Fibroblast of the aortic adventitia (primary cell): ENCODE measurements around the gene ZNF697. TPM values are rescaled to one million over a fixed set of nuclear protein-coding genes. Genes with fewer than 3 reads are reported as not detected.

ENCODE experiments used
- DNase-seq: peaks from one replicate; pipeline ENCODE4 v3.0.0-alpha.2; 2010; ENCODE audit warnings: low read depth
- H3K4me3 ChIP-seq: 2 replicates; pipeline ENCODE4 v1.5.1; 2011; ENCODE audit warnings: low read depth, mild to moderate bottlenecking, control low read depth, low read length, moderate library complexity
- total RNA-seq: library from RNA; depleted of rRNA; stranded (reverse); fragments of >200 nt; gene quantifications from 2 replicates; pipeline ENCODE4 v1.2.3, GENCODE V29; 2012; ENCODE audit warnings: low replicate concordance
- TF ChIP-seq, protein P1 (sequence below): IDR thresholded peaks from 2 replicates; pipeline ENCODE4 v1.5.1; 2011; ENCODE audit warnings: mild to moderate bottlenecking, low read length, control low read depth, inconsistent platforms; ENCODE audit not compliant: insufficient read depth

Gene ZNF697
- total RNA-seq, 1 donor = 4.4 TPM

DNA sequence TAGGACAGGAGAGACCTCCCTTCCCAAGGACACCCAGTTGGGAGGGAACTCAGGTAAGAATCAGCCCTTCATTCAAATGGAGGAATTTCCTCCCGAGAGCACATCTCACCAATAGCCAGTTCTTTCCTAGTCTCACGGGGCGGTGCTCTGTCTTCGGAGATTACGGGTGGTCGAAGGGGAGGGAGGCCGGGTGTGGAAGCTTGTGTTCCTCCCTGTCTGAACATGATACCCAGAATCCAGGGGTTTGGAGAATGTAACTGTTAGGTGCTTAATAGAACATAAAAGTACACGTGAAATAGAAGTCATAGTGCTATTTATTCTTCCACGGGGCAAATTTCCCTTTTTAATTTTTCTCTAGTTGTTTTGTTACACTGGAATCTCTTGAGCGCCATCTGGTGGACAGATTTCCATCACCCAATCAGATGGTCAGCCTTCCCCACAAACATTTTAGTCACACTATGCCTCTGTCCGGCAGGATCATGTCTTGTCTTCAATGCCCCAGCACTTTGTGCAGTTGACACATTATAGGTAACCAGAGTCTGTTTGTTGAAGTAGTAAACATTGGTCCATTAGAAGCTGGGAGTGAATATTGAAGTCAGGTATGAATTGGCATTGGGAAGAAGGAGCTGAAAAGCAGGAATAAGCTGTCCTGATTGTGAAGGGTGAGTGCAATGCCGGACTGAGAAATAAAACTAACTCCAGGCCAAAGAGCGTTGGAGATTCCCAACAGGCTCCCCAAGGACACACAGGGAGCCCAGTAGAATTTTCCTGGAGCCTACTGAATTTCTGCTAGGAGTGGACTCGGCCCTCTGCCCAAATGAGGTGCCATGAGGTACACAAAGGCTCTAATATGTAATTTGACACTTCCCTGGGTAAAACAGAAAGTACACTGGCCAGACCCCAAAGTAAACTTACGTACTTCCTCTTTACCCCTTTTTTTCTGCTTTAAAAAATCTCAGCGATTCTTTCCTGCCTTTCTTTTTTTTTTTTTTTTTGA is 27.6 kb upstream of the ZNF697 start:
- TF ChIP-seq, protein P1, sequence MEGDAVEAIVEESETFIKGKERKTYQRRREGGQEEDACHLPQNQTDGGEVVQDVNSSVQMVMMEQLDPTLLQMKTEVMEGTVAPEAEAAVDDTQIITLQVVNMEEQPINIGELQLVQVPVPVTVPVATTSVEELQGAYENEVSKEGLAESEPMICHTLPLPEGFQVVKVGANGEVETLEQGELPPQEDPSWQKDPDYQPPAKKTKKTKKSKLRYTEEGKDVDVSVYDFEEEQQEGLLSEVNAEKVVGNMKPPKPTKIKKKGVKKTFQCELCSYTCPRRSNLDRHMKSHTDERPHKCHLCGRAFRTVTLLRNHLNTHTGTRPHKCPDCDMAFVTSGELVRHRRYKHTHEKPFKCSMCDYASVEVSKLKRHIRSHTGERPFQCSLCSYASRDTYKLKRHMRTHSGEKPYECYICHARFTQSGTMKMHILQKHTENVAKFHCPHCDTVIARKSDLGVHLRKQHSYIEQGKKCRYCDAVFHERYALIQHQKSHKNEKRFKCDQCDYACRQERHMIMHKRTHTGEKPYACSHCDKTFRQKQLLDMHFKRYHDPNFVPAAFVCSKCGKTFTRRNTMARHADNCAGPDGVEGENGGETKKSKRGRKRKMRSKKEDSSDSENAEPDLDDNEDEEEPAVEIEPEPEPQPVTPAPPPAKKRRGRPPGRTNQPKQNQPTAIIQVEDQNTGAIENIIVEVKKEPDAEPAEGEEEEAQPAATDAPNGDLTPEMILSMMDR = peak; percentile 81
- DNase-seq = peak; percentile 93
- peak overlapping the region; percentile 62 for H3K4me3 ChIP-seq

DNA sequence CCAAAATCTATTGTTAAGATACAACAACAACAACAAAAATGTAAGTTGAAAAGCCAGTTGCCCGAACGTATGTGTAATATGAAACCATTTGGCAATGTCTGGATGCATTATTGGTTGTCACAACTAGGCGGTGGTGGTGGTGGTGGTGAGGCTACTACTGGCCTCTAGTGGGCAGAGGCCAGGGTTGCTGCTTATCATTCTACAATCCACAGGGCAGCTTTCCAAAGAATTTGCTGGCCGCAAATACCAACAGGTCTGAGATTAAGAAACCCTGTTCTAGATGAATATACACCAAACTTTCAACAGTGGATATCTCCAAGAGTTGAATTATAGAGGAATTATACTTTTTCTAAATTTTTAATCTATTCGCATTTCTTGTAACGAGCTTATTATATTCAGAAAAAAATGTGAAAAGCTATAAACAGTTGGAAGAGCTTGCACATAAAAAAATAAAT is 26.8 kb upstream of the ZNF697 start:
- DNase-seq = peak; percentile 59
- TF ChIP-seq, protein P1 = no peak
- H3K4me3 ChIP-seq = no peak overlapping the region

DNA sequence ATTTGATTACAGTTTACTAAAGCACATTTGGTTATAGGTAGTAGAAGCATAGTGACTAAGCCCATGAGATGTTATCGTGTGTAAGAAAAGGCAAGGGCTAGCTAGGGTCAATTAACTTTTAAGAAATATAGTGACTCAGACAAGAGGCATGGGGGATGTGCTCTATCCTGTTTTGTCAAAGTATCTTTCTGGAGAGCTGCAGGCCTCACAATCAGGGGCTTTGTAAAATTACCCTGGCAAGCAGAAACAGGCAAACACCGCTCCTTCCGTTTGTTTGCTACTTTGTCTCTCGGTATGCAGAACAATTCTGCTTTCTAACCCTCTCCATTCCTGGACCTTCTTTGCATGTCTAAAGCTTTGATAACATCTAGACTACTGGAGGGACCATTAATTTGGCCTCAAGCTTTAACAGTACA is 26.1 kb upstream of the ZNF697 start:
- DNase-seq = peak; percentile 39
- no peak overlapping the region for H3K4me3 ChIP-seq
- TF ChIP-seq, protein P1 = no peak

DNA sequence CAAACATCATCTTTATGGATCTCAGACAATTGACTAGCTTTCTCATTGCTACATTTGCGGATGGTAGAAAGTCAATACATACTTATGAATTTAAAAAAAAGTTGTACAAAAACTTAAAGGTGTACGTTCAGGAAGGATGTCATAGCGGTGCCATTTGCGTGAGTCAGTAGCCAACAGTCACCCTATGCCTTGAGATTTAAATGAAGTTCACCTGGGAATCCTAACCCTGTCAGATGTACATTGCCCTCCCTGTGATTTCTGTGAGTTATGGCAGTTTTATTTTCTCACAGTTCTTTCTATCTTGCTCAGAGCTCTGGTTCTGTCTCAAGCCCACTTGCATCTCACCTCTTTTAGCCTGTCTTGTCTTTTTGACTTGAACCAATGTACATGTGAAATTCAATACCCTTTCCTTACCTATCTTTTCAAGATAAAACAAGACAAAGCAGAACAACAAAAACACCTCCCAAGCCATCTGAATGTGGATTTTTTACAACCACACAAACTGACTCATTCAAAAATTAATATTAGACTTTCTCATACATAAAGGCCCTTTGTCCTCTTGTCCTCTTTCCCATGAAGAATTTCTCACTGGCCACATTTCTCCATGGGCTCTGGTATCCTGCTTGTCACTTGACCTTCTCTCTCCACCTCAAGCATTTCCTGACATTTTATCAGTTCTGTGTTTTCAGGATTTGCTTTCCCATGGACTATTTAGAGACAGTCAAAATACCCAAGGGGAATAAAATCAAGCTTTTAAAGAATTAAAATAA is 25.3 kb upstream of the ZNF697 start:
- peak; percentile 10 for DNase-seq
- H3K4me3 ChIP-seq = no peak overlapping the region

DNA sequence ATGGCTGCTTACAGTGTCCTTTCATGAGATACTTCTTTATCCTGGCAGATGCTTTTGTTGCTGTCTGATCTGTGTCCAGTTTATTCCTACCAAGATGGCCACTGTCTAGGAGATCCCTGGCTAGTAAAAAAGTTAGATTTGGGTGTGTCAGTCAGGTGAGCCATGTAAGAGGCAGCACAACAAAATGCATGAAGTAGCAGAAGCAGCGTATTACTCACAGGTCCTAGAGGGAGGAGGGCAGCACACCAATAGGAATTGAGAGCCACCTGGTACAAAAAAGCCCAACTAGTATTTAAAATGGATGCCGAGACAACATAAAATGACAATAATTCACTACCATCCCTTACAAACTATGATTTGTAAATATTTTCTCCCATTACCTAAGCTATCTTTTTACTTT is 22.8 kb upstream of the ZNF697 start:
- TF ChIP-seq, protein P1 = no peak
- H3K4me3 ChIP-seq = no peak overlapping the region
- no peak for DNase-seq

More for the DNA sequence above, 25.3 kb upstream of the ZNF697 start:
- TF ChIP-seq, protein P1 = no peak

DNA sequence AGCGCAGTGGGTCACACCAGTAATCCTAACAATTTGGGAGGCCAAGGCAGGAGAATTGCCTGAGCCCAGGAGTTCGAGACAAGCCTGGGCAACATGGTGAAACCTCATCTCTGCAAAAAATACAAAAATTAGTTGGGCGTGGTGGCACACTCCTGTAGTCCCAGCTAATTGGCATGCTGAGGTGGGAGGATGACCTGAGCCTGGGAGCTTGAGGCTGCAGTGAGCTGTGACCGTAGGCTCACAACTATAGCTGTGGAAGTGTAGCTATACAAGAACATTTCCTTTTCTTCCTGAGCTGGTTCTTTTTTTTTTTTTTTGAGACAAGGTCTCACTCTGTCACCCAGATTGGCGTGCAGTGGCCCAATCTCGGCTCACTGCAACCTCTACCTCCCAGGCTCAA is 19.1 kb upstream of the ZNF697 start:
- no peak overlapping the region for H3K4me3 ChIP-seq
- DNase-seq = no peak
- TF ChIP-seq, protein P1 = no peak
